K562 (cell line): ENCODE results near the gene VDAC1. TPM values are rescaled to one million over a fixed set of nuclear protein-coding genes. Genes with fewer than 3 reads are reported as not detected.

Source experiments
- ETV6 ChIP-seq, 3 experiments: fragments of 150-350 bp in 1 of 3; sonication (generic) in 1 of 3; formaldehyde crosslinking in 1 of 3; IDR thresholded peaks; 2 replicates each; pipeline versions ENCODE4 v1.6.1 to v1.8.0; 2014 to 2022; ENCODE audit warnings: borderline replicate concordance in 2 of 3, low read depth in 2 of 3, antibody characterized with exemption in 1 of 3, low read length in 1 of 3, mild to moderate bottlenecking in 1 of 3, missing genetic modification reagents in 1 of 3
- EZH2 ChIP-seq: IDR thresholded peaks from 2 replicates; pipeline ENCODE4 v1.6.1; 2012; ENCODE audit warnings: low read depth, mild to moderate bottlenecking, inconsistent platforms, low read length, borderline replicate concordance
- L3MBTL2 ChIP-seq: fragments of 450-650 bp; IDR thresholded peaks from 2 replicates; pipeline ENCODE4 v1.6.1; 2016; ENCODE audit warnings: mild to moderate bottlenecking, moderate library complexity
- MYC ChIP-seq, 2 experiments: fragments of 250-450 bp in 1 of 2; sonication (Bioruptor Pico) in 1 of 2; IDR thresholded peaks; 2 replicates each; pipeline versions ENCODE4 v1.5.1 to v1.6.1; 2012 to 2021; ENCODE audit warnings: low read depth in 2 of 2, borderline replicate concordance in 1 of 2, improper control_type of control experiment in 1 of 2, low read length in 1 of 2, mild to moderate bottlenecking in 1 of 2, moderate library complexity in 1 of 2
- NCOA2 ChIP-seq, 2 experiments: fragments of 450-650 bp; IDR thresholded peaks; 2 replicates each; pipeline ENCODE4 v1.6.1; 2018; ENCODE audit warnings: mild to moderate bottlenecking in 2 of 2, moderate library complexity in 1 of 2; ENCODE audit not compliant: partially characterized antibody in 2 of 2
- NFIC ChIP-seq: fragments of 450-650 bp; IDR thresholded peaks from 2 replicates; pipeline ENCODE4 v1.6.1; 2017; ENCODE audit warnings: mild to moderate bottlenecking, inconsistent platforms
- SMARCE1 ChIP-seq: fragments of 450-650 bp; IDR thresholded peaks from 2 replicates; pipeline ENCODE4 v1.7.1; 2016; ENCODE audit warnings: mild to moderate bottlenecking
- TBL1XR1 ChIP-seq, 2 experiments: IDR thresholded peaks; 2 replicates each; pipeline ENCODE4 v1.6.1; 2012; ENCODE audit warnings: improper control_type of control experiment in 2 of 2, low read length in 2 of 2, mild to moderate bottlenecking in 1 of 2
- ZBTB8A ChIP-seq: fragments of 450-650 bp; IDR thresholded peaks from 2 replicates; pipeline ENCODE4 v1.6.1; 2018; ENCODE audit warnings: mild to moderate bottlenecking, moderate library complexity; ENCODE audit not compliant: partially characterized antibody
- ZNF146 ChIP-seq: IDR thresholded peaks from one replicate; pipeline ENCODE4 v1.6.1; 2018; ENCODE audit warnings: missing compliant biosample characterization; ENCODE audit not compliant: unreplicated experiment
- ZNF24 ChIP-seq: fragments of 450-650 bp; IDR thresholded peaks from 2 replicates; pipeline ENCODE4 v1.6.1; 2016
- polyA plus RNA-seq, 8 experiments: library from polyadenylated mRNA; depleted of rRNA in 4 of 8; stranded (reverse) in 5 of 8; unstranded in 3 of 8; fragments of >200 nt; fragmentation: Nextera tagmentation in 2 of 8; fragmentation: Illumina TruSeq in 1 of 8; extraction: Ambion mirVana in 2 of 8; extraction: Trizol in 1 of 8; gene quantifications; 2 replicates each; pipeline versions ENCODE4 v1.2.1 to v1.2.3, GENCODE V29; 2011 to 2014; ENCODE audit warnings: inconsistent platforms in 1 of 8, missing spikeins in 1 of 8
- total RNA-seq, 7 experiments: library from RNA; depleted of rRNA in 6 of 7; stranded (reverse); fragments of >200 nt in 6 of 7; fragmentation: Illumina TruSeq in 2 of 7; extraction: Trizol in 2 of 7; gene quantifications; 2 replicates each; pipeline versions ENCODE4 v1.2.1 to v1.2.3, GENCODE V29; 2011 to 2021; ENCODE audit warnings: low replicate concordance in 1 of 7
- TF ChIP-seq, protein P1 (sequence below): fragments of 450-650 bp; IDR thresholded peaks from 2 replicates; pipeline ENCODE4 v1.6.1; 2016; ENCODE audit warnings: mild to moderate bottlenecking
- TF ChIP-seq, protein P2 (sequence below): IDR thresholded peaks from 2 replicates; pipeline ENCODE4 v1.6.1; 2011; ENCODE audit not compliant: insufficient read length; ENCODE audit errors: extremely low read depth
- TF ChIP-seq, protein P3 (sequence below): fragments of 250-450 bp; sonication (Bioruptor Pico); IDR thresholded peaks from 2 replicates; pipeline ENCODE4 v1.4.0; 2020; ENCODE audit warnings: mild to moderate bottlenecking, moderate library complexity
- TF ChIP-seq, protein P4 (sequence below): fragments of 250-450 bp; sonication (Bioruptor Pico); IDR thresholded peaks from 2 replicates; pipeline ENCODE4 v1.4.0; 2020; ENCODE audit warnings: mild to moderate bottlenecking

Gene VDAC1
- total and polyA plus RNA-seq, 9 of the 15 experiments (the other 6 are each of a cell fraction or from before 2014, with no cell fraction given) = 168 to 366 (median 293) TPM

DNA sequence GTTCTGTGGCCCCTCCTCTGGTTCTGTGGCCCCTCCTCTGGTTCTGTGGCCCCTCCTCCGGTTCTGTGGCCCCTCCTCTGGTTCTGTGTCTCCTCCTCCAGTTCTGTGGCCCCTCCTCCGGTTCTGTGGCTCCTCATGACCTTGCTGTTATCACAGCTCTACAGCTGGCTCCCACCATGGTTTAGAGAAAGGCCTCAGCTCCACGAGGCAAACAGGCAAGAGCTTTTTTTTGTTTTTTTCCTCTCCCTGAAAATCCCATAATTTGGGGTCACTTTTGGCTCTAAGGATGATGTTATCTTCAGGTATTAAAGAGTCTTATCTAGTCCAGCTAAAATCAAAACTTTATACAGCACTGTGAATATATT lies 68.1 kb downstream of the VDAC1 start (continued):
- TF ChIP-seq, protein P1, sequence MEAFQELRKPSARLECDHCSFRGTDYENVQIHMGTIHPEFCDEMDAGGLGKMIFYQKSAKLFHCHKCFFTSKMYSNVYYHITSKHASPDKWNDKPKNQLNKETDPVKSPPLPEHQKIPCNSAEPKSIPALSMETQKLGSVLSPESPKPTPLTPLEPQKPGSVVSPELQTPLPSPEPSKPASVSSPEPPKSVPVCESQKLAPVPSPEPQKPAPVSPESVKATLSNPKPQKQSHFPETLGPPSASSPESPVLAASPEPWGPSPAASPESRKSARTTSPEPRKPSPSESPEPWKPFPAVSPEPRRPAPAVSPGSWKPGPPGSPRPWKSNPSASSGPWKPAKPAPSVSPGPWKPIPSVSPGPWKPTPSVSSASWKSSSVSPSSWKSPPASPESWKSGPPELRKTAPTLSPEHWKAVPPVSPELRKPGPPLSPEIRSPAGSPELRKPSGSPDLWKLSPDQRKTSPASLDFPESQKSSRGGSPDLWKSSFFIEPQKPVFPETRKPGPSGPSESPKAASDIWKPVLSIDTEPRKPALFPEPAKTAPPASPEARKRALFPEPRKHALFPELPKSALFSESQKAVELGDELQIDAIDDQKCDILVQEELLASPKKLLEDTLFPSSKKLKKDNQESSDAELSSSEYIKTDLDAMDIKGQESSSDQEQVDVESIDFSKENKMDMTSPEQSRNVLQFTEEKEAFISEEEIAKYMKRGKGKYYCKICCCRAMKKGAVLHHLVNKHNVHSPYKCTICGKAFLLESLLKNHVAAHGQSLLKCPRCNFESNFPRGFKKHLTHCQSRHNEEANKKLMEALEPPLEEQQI = no peak
- TF ChIP-seq NCOA2 (IDR thresholded peaks at IDR 0.05; ENCODE audit: partially characterized antibody in 2 of 2) (no peak), EZH2 (no peak), ZNF146 (CRISPR knock-in tag) (no peak), TBL1XR1 (IDR thresholded peaks at IDR 0.05; ENCODE audit: low read length in 2 of 2) (peak in 1 of 2 experiments; percentile 38; a peak in 1 of 4 replicates), L3MBTL2 (peak; percentile 96), ZNF24 (no peak), NFIC (no peak), ETV6 (IDR thresholded peaks at IDR 0.05; ENCODE audit: borderline replicate concordance in 1 of 2, low read depth in 2 of 2, low read length in 1 of 2) (no peak), ETV6 (CRISPR knock-in tag; IDR thresholded peaks at IDR 0.05; ENCODE audit: borderline replicate concordance) (no peak), SMARCE1 (peak; percentile 83), MYC (IDR thresholded peaks at IDR 0.05; ENCODE audit: low read depth, low read length) (peak; percentile 93), MYC (CRISPR knock-in tag; IDR thresholded peaks at IDR 0.05; ENCODE audit: borderline replicate concordance, low read depth) (no peak), ZBTB8A (no peak)
- TF ChIP-seq, protein P2, sequence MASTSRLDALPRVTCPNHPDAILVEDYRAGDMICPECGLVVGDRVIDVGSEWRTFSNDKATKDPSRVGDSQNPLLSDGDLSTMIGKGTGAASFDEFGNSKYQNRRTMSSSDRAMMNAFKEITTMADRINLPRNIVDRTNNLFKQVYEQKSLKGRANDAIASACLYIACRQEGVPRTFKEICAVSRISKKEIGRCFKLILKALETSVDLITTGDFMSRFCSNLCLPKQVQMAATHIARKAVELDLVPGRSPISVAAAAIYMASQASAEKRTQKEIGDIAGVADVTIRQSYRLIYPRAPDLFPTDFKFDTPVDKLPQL = no peak
- TF ChIP-seq, protein P3, sequence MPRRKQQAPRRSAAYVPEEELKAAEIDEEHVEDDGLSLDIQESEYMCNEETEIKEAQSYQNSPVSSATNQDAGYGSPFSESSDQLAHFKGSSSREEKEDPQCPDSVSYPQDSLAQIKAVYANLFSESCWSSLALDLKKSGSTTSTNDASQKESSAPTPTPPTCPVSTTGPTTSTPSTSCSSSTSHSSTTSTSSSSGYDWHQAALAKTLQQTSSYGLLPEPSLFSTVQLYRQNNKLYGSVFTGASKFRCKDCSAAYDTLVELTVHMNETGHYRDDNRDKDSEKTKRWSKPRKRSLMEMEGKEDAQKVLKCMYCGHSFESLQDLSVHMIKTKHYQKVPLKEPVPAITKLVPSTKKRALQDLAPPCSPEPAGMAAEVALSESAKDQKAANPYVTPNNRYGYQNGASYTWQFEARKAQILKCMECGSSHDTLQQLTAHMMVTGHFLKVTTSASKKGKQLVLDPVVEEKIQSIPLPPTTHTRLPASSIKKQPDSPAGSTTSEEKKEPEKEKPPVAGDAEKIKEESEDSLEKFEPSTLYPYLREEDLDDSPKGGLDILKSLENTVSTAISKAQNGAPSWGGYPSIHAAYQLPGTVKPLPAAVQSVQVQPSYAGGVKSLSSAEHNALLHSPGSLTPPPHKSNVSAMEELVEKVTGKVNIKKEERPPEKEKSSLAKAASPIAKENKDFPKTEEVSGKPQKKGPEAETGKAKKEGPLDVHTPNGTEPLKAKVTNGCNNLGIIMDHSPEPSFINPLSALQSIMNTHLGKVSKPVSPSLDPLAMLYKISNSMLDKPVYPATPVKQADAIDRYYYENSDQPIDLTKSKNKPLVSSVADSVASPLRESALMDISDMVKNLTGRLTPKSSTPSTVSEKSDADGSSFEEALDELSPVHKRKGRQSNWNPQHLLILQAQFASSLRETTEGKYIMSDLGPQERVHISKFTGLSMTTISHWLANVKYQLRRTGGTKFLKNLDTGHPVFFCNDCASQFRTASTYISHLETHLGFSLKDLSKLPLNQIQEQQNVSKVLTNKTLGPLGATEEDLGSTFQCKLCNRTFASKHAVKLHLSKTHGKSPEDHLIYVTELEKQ (CRISPR knock-in tag) = no peak
- TF ChIP-seq, protein P4, sequence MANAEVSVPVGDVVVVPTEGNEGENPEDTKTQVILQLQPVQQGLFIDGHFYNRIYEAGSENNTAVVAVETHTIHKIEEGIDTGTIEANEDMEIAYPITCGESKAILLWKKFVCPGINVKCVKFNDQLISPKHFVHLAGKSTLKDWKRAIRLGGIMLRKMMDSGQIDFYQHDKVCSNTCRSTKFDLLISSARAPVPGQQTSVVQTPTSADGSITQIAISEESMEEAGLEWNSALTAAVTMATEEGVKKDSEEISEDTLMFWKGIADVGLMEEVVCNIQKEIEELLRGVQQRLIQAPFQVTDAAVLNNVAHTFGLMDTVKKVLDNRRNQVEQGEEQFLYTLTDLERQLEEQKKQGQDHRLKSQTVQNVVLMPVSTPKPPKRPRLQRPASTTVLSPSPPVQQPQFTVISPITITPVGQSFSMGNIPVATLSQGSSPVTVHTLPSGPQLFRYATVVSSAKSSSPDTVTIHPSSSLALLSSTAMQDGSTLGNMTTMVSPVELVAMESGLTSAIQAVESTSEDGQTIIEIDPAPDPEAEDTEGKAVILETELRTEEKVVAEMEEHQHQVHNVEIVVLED = no peak
